Measurements from ENCODE around the gene CCND1.

CCND1 gene

DNA sequence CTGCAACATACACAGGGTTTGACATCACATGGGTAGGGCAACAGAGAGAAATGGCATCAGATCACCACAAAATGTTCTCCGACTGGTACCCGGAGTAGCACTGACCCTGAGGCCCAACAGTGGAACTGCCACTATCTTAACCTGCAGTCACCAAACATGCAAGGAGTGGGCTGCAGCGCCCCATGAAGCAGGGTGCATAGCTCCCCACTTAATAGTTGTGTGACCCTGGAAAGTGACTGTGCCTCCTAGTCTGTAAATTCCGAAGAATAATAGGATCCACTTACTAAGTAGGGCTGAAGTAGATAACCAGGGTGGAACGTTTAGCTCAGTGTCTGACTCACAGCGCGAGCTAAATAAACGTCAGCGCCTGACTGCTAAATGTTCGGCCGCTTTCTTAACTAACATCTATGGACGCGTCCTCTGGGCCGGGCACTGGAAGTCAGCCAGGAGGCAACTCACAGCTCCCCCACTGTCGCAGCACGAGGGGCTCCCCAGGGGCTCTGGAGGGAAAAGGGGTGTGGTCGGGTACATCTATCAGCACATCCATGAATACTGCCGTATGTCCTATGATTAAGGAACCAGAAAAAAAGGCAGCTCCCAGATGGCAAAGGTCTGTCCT lies 33.4 kb downstream of the CCND1 start:
- TF ChIP-seq, protein P1, sequence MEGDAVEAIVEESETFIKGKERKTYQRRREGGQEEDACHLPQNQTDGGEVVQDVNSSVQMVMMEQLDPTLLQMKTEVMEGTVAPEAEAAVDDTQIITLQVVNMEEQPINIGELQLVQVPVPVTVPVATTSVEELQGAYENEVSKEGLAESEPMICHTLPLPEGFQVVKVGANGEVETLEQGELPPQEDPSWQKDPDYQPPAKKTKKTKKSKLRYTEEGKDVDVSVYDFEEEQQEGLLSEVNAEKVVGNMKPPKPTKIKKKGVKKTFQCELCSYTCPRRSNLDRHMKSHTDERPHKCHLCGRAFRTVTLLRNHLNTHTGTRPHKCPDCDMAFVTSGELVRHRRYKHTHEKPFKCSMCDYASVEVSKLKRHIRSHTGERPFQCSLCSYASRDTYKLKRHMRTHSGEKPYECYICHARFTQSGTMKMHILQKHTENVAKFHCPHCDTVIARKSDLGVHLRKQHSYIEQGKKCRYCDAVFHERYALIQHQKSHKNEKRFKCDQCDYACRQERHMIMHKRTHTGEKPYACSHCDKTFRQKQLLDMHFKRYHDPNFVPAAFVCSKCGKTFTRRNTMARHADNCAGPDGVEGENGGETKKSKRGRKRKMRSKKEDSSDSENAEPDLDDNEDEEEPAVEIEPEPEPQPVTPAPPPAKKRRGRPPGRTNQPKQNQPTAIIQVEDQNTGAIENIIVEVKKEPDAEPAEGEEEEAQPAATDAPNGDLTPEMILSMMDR (IDR thresholded peaks at IDR 0.05; ENCODE audit: extremely low read depth, missing control alignments) = no peak
- DNase-seq (ENCODE audit: low spot score) = no peak

DNA sequence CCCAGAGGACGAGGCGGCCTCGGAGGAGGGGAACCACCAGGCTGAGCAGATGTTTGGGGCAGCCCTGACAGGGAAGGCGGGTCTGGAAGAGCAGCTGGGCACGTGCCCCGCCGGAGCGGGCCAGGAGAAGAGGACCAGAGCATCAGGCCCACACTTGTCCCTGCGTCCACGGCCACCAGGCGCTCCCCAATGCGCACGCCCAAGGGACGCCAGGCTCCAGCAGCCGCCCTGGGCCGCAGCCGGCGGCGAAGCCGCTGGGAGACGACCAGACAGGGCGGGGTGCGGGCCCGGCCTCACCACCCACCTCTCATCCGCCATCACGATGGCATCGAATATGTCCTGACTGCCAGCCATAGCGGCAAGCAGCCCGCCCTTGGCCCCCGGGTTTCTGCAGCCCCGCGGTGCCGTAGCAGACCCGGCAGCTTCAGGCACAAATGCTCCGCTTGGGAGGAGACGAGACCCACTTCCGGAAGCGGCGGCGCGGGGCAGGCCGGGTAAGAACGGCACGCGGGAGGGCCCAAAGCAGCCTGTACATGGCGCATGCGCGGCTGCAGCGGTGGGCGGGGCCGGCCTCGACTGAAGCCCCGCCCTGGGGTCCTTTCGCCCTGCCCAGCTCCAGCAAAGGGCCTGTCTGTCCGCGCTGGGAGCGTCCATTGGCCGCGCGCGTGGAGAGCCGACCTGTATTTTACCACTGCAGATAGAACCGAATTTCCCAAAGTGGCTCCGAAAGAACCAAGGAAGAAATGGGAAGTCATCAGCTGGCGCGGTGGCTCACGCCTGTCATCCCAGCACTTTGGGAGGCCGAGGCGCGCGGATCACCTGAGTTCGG lies 34.1 kb downstream of the CCND1 start, which contains the start of gene LTO1:
LTO1 (minus strand) TSS at position 468 of the 829 bp plus-strand sequence; CDS start at position 354, 114 bp downstream.
- TF ChIP-seq, protein P1 (IDR thresholded peaks at IDR 0.05; ENCODE audit: extremely low read depth, missing control alignments) = no peak
- peak; percentile 99 for DNase-seq (ENCODE audit: low spot score)

DNA sequence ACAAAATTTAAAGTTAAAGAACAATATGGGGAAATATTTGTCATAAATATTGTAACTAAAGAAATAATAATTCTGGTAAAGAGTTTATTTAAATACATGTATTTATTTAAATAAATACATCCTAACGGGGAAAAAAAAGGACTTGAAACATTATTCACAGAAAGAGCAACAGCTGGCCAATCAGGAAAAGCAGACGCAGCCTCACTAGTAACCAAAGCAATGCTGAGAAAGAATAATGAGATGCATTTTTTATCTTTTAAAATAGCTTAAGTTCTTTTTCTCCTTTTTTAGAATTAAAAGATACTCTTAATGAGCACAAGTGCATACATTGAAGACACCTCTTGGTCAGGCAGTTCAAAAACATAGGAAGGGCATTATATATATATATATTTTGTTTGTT lies 36.8 kb downstream of the CCND1 start:
- DNase-seq (ENCODE audit: low spot score) = no peak
- TF ChIP-seq, protein P1 (IDR thresholded peaks at IDR 0.05; ENCODE audit: extremely low read depth, missing control alignments) = no peak

DNA sequence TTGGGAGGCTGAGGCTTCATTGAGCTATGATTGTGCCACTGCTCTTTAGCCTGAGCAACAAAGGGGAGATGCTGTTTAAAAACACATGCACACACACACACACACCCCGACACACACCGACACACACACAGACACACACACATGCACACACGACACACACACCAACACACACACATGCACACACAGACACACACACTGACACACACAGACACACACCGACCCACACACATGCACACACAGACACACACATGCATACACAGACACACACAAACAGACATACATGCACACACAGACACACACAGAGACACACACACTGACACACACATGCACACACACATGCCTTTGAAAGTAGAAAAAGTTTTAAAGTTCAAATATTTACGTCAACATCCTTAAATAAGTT lies 39.7 kb downstream of the CCND1 start:
- DNase-seq (ENCODE audit: low spot score) = no peak
- TF ChIP-seq, protein P1 (IDR thresholded peaks at IDR 0.05; ENCODE audit: extremely low read depth, missing control alignments) = no peak

DNA sequence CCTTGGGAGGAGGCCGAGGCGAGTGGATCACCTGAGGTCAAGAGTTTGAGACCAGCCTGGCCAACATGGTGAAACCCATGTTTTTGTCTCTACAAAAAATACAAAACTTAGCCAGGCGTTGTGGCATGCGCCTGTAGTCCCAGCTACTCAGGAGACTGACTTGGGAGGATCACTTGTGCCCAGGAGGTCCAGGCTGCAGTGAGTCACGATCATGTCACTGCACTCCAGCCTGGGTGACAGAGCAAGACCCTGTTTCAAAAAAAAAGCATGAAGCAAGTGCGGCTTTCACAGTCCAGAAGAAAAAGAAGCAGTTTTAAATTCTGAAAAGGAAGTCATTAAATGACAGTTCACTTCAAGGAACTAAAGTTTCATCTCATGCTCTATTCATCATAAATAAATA lies 41.3 kb downstream of the CCND1 start:
- TF ChIP-seq, protein P1 (IDR thresholded peaks at IDR 0.05; ENCODE audit: extremely low read depth, missing control alignments) = no peak
- no peak for DNase-seq (ENCODE audit: low spot score)

DNA sequence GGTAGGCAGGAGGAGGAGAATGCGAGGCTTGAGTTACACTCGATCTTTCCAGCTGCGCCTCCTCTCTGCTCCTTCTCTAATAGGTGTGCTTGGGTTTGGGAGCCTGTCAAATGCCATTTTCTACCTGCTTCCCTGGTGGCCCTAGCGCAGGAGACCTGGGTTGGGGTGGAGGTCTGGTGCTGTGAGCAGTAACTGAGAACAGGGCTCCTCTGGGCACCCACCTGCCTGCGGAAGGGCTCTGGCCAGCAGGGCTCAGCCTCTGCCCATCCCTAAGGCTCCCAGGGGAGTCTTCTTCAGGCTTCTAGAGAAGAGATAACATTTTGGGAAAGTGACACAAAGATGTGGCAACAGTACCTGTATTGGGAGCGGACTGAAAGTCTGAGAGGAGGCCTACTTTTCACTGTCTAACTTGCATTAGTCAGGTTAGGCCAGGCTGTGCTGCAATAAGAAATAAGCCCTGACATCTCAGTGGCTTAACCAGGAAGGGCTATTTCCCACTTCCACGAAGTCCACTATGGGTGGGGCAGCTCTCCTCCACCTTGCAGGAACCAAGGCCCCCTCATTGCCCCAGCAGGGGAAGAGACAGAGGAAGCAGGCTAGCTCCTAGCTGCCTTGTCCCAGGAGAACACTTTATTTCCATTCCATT lies 41.8 kb downstream of the CCND1 start:
- TF ChIP-seq, protein P1 (IDR thresholded peaks at IDR 0.05; ENCODE audit: extremely low read depth, missing control alignments) = no peak
- DNase-seq (ENCODE audit: low spot score) = no peak
